Measurements from ENCODE around the gene BCS1L.
"Not testable (repeated sequence)": the region's sequence is repeated elsewhere in the genome, so short reads cannot be mapped to it uniquely, and the experiment has no call there.

BCS1L gene

DNA sequence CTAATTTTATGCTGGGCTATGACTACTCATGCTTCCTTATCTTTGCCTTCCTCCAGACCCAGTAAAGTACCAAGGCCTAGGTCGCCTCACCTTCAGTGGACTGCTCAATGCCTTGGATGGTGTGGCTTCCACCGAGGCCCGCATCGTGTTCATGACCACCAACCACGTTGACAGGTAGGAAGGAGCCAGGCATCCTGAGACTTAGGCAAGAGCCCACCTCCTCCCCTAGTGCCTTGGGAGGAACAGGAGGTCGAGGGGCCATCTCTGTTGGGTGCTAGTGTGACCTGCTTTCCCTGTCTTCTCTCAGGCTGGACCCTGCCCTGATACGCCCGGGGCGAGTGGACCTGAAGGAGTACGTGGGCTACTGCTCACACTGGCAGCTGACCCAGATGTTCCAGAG, 3.3 kb downstream of the BCS1L start:
- Histone ChIP-seq H3K4me1 (ENCODE audit: insufficient read depth, low read length) (no peaks in the 10 kb centered on the region), H3K27me3 (ENCODE audit: insufficient read depth, low read length) (no peaks in the 10 kb centered on the region), H3K36me3 (ENCODE audit: insufficient read depth, low read length) (peaks cover 61% of the 10 kb centered on the region), H3K27ac (ENCODE audit: low read depth, low read length) (no peak overlapping the region), H3K4me3 (ENCODE audit: low read length) (no peak overlapping the region), H3K9ac (ENCODE audit: low read depth, low read length) (no peak overlapping the region), H3K9me3 (ENCODE audit: insufficient read depth, low read depth, low read length) (no peaks in the 10 kb centered on the region)
- WGBS, result 95% methylated on average over 10 of the region's 10 CpGs

GRCh38 chr2:218663901-218664300, 4.4 kb downstream of the BCS1L start:
- H3K27me3 ChIP-seq (ENCODE audit: insufficient read depth, low read length), result no peaks in the 10 kb centered on the region
- H3K4me1 ChIP-seq (ENCODE audit: insufficient read depth, low read length), result no peaks in the 10 kb centered on the region
- H3K9me3 ChIP-seq (ENCODE audit: insufficient read depth, low read depth, low read length), result no peaks in the 10 kb centered on the region
- 95% methylated on average over 15 of the region's 15 CpGs for WGBS
- no peak overlapping the region for H3K4me3 ChIP-seq (ENCODE audit: low read length)
- no peak overlapping the region for H3K9ac ChIP-seq (ENCODE audit: low read depth, low read length)
- H3K27ac ChIP-seq (ENCODE audit: low read depth, low read length), result no peak overlapping the region
- H3K36me3 ChIP-seq (ENCODE audit: insufficient read depth, low read length), result peaks cover 69% of the 10 kb centered on the region

DNA sequence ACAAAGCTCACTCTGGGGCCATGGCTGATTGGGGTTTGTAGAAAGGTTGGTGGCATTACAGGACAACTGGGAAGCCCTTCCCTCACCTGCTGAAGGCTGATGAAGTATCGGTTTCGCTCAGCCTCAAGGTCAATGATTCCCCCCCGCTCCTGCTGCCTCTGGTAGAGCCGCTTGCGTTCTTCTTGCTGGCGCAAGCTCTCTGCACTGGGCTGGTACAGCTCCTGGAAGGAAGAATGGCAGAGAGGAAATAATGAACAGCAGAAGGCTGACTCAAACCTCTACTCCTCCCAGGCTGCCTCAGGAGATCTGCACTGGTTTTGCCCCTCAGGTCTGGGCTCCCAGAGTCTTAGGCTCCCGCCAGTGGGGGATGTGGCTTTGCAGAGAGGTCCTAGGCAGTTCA, 5.2 kb downstream of the BCS1L start:
- H3K27ac ChIP-seq (ENCODE audit: low read depth, low read length), result no peak overlapping the region
- no peaks in the 10 kb centered on the region for H3K27me3 ChIP-seq (ENCODE audit: insufficient read depth, low read length)
- WGBS, result 97% methylated on average over 7 of the region's 7 CpGs
- H3K4me1 ChIP-seq (ENCODE audit: insufficient read depth, low read length), result no peaks in the 10 kb centered on the region
- H3K4me3 ChIP-seq (ENCODE audit: low read length), result no peak overlapping the region
- peaks cover 72% of the 10 kb centered on the region for H3K36me3 ChIP-seq (ENCODE audit: insufficient read depth, low read length)
- H3K9ac ChIP-seq (ENCODE audit: low read depth, low read length), result no peak overlapping the region
- no peaks in the 10 kb centered on the region for H3K9me3 ChIP-seq (ENCODE audit: insufficient read depth, low read depth, low read length)

GRCh38 chr2:218671097-218671653, 11.7 kb downstream of the BCS1L start:
- H3K9me3 ChIP-seq (ENCODE audit: insufficient read depth, low read depth, low read length), result no peaks in the 10 kb centered on the region
- peaks cover 42% of the 10 kb centered on the region for H3K36me3 ChIP-seq (ENCODE audit: insufficient read depth, low read length)
- peak overlapping the region; percentile 87 for H3K4me3 ChIP-seq (ENCODE audit: low read length)
- H3K27ac ChIP-seq (ENCODE audit: low read depth, low read length), result no peak overlapping the region
- H3K9ac ChIP-seq (ENCODE audit: low read depth, low read length), result peak overlapping the region; percentile 69
- H3K27me3 ChIP-seq (ENCODE audit: insufficient read depth, low read length), result no peaks in the 10 kb centered on the region
- WGBS, result 46% methylated on average over 12 of the region's 12 CpGs
- H3K4me1 ChIP-seq (ENCODE audit: insufficient read depth, low read length), result peaks cover 5% of the 10 kb centered on the region; the same call in 1 of the 2 replicates

- no peaks in the 10 kb centered on the region for H3K9me3 ChIP-seq (ENCODE audit: insufficient read depth, low read depth, low read length)
- WGBS, result under 1% methylated on average over 49 of the region's 49 CpGs
- no peaks in the 10 kb centered on the region for H3K27me3 ChIP-seq (ENCODE audit: insufficient read depth, low read length)
- peaks cover 5% of the 10 kb centered on the region; the same call in 1 of the 2 replicates for H3K4me1 ChIP-seq (ENCODE audit: insufficient read depth, low read length)
- peak within 1 kb of the TSS; percentile 90 for H3K9ac ChIP-seq (ENCODE audit: low read depth, low read length)
- H3K36me3 ChIP-seq (ENCODE audit: insufficient read depth, low read length), result peaks cover 38% of the 10 kb centered on the region
- H3K4me3 ChIP-seq (ENCODE audit: low read length), result peak within 1 kb of the TSS; percentile 87
- H3K27ac ChIP-seq (ENCODE audit: low read depth, low read length), result peak within 1 kb of the TSS; percentile 76
Observed at GRCh38 chr2:218671654-218672566, 12.4 kb downstream of the BCS1L start, which contains the start of the genes RNF25 and STK36. RNF25 (minus strand) TSS chr2:218672002; CDS start chr2:218671970, 32 bp downstream. STK36 (plus strand) TSS chr2:218672086; CDS start chr2:218672830, 744 bp downstream.

DNA sequence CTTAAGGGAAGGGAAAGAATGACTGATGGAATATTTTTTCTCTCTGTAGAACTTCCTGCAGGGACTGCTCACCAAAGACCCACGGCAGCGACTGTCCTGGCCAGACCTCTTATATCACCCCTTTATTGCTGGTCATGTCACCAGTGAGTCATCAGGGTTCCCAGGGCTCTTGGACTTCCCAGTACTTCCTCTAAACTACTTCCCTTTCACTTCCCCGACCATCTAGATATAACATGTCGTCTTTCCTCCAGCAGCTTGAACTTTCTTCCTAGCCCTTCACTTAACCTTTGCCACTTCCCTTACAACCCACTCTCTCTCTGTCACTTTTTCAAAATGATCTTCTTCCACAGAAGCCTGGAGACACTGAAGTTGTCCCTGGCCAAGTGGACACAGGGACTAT, 19.6 kb downstream of the BCS1L start:
- H3K9me3 ChIP-seq (ENCODE audit: insufficient read depth, low read depth, low read length), result no peaks in the 10 kb centered on the region
- H3K36me3 ChIP-seq (ENCODE audit: insufficient read depth, low read length), result peaks cover 66% of the 10 kb centered on the region
- H3K27ac ChIP-seq (ENCODE audit: low read depth, low read length), result no peak overlapping the region

GRCh38 chr2:218680061-218680460, 20.6 kb downstream of the BCS1L start:
- Histone ChIP-seq H3K4me1 (ENCODE audit: insufficient read depth, low read length) (no peaks in the 10 kb centered on the region), H3K9ac (ENCODE audit: low read depth, low read length) (no peak overlapping the region), H3K4me3 (ENCODE audit: low read length) (no peak overlapping the region), H3K9me3 (ENCODE audit: insufficient read depth, low read depth, low read length) (no peaks in the 10 kb centered on the region), H3K27me3 (ENCODE audit: insufficient read depth, low read length) (no peaks in the 10 kb centered on the region), H3K36me3 (ENCODE audit: insufficient read depth, low read length) (peaks cover 65% of the 10 kb centered on the region), H3K27ac (ENCODE audit: low read depth, low read length) (no peak overlapping the region)
- WGBS, result 89% methylated on average over 3 of the region's 3 CpGs

More for the DNA sequence above, 19.6 kb downstream of the BCS1L start:
- H3K4me1 ChIP-seq (ENCODE audit: insufficient read depth, low read length), result no peaks in the 10 kb centered on the region
- WGBS, result 90% methylated on average over 4 of the region's 4 CpGs
- no peak overlapping the region for H3K9ac ChIP-seq (ENCODE audit: low read depth, low read length)
- no peaks in the 10 kb centered on the region for H3K27me3 ChIP-seq (ENCODE audit: insufficient read depth, low read length)
- H3K4me3 ChIP-seq (ENCODE audit: low read length), result no peak overlapping the region

GRCh38 chr2:218687400-218688060, 28.0 kb downstream of the BCS1L start:
- not testable (repeated sequence) for H3K4me3 ChIP-seq (ENCODE audit: low read length); H3K9me3 ChIP-seq (ENCODE audit: insufficient read depth, low read depth, low read length); H3K4me1 ChIP-seq (ENCODE audit: insufficient read depth, low read length); H3K9ac ChIP-seq (ENCODE audit: low read depth, low read length); H3K27ac ChIP-seq (ENCODE audit: low read depth, low read length); H3K27me3 ChIP-seq (ENCODE audit: insufficient read depth, low read length)
- WGBS, result 32% methylated on average over 5 of the region's 5 CpGs
- peaks cover 66% of the 10 kb centered on the region for H3K36me3 ChIP-seq (ENCODE audit: insufficient read depth, low read length)

GRCh38 chr2:218691234-218691633, 31.8 kb downstream of the BCS1L start:
- Histone ChIP-seq H3K4me1 (ENCODE audit: insufficient read depth, low read length) (no peaks in the 10 kb centered on the region; the same call in 1 of the 2 replicates), H3K4me3 (ENCODE audit: low read length) (no peak overlapping the region), H3K9me3 (ENCODE audit: insufficient read depth, low read depth, low read length) (no peaks in the 10 kb centered on the region), H3K27me3 (ENCODE audit: insufficient read depth, low read length) (no peaks in the 10 kb centered on the region), H3K36me3 (ENCODE audit: insufficient read depth, low read length) (peaks cover 78% of the 10 kb centered on the region), H3K9ac (ENCODE audit: low read depth, low read length) (no peak overlapping the region), H3K27ac (ENCODE audit: low read depth, low read length) (no peak overlapping the region)

DNA sequence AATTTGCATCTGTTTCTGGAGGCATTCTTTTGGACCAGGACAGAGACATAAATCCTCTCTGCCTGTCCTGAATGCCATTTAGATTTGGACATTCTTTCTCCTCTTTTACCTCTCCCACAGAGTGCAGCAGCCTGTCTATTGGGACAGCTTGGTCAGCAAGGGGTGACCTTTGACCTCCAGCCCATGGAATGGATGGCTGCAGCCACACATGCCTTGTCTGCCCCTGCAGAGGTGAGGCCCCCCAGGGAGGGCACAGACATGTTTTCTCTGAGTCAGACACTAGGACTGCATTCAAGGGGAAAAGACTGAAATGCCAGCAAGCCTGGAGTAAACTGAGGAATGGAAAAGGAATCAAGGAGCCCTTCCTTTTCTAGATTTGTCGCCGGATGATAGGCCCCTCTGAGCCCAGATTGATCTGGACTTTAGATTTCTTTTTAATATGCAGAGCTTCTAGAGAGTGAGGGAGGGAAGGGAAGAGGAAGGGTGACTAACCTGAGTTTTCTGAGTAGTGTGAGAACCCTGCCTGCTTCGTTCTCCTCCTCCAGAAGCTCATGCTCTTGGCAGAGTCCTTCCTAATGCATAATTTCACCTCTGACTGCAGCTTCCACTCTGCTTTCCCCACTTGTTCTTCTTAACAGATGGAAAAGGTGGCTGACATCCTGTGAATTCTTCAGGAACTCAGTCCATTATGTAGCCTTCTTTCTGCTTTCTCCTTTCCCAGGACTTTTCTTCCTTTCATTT, 35.1 kb downstream of the BCS1L start:
- Histone ChIP-seq H3K4me3 (ENCODE audit: low read length) (no peak overlapping the region), H3K9ac (ENCODE audit: low read depth, low read length) (no peak overlapping the region), H3K27me3 (ENCODE audit: insufficient read depth, low read length) (no peaks in the 10 kb centered on the region), H3K27ac (ENCODE audit: low read depth, low read length) (no peak overlapping the region; the same call in 1 of the 2 replicates), H3K9me3 (ENCODE audit: insufficient read depth, low read depth, low read length) (no peaks in the 10 kb centered on the region), H3K4me1 (ENCODE audit: insufficient read depth, low read length) (no peaks in the 10 kb centered on the region; the same call in 1 of the 2 replicates), H3K36me3 (ENCODE audit: insufficient read depth, low read length) (peaks cover 90% of the 10 kb centered on the region)
- WGBS, result 88% methylated on average over 3 of the region's 3 CpGs

All from HUES64 (cell line).